Lung (tissue), 12 donors: Measurements from ENCODE around the gene CERK. TPM values are rescaled to one million over a fixed set of nuclear protein-coding genes. Genes with fewer than 3 reads are reported as not detected.

ENCODE experiments used
- ATAC-seq: fragments of 200-7000 bp; cut with Tn5 transposase; one replicate; pipeline ENCODE4 v1.9.1; 2020; ENCODE audit warnings: moderate number of reproducible peaks; ENCODE audit not compliant: insufficient read depth, low FRiP score
- DNase-seq, 3 donors: peaks; one replicate each; pipeline ENCODE4 v3.0.0-alpha.2; 2013 to 2017
- H3K27ac ChIP-seq, 2 donors: one replicate each; pipeline ENCODE4 v1.5.1; 2013; ENCODE audit warnings: mild to moderate bottlenecking in 2 of 2, moderate library complexity in 2 of 2, control low read depth in 1 of 2, inconsistent platforms in 1 of 2, low read depth in 1 of 2, low read length in 1 of 2
- H3K27me3 ChIP-seq, 3 donors: one replicate each; pipeline ENCODE4 v1.5.1; 2013; ENCODE audit warnings: low read length in 2 of 3; ENCODE audit not compliant: control insufficient read depth in 3 of 3, insufficient read depth in 3 of 3
- H3K36me3 ChIP-seq, 4 donors: one replicate each; pipeline ENCODE4 v1.5.1; 2013; ENCODE audit warnings: low read length in 4 of 4, mild to moderate bottlenecking in 1 of 4, moderate library complexity in 1 of 4; ENCODE audit not compliant: control insufficient read depth in 4 of 4, insufficient read depth in 4 of 4
- H3K4me1 ChIP-seq, 5 donors: one replicate each; pipeline ENCODE4 v1.5.1; 2013; ENCODE audit warnings: low read length in 5 of 5, mild to moderate bottlenecking in 2 of 5, moderate library complexity in 1 of 5; ENCODE audit not compliant: control insufficient read depth in 5 of 5, insufficient read depth in 5 of 5
- H3K4me3 ChIP-seq: one replicate; pipeline ENCODE4 v1.5.1; 2013; ENCODE audit warnings: mild to moderate bottlenecking, control low read depth, moderate library complexity
- H3K9ac ChIP-seq, 2 donors: one replicate each; pipeline ENCODE4 v1.5.1; 2013; ENCODE audit warnings: low read length in 2 of 2, control low read depth in 1 of 2; ENCODE audit not compliant: insufficient read depth in 1 of 2
- H3K9me3 ChIP-seq, 4 donors: one replicate each; pipeline ENCODE4 v1.5.1; 2013; ENCODE audit warnings: low read length in 3 of 4, mild to moderate bottlenecking in 1 of 4, moderate library complexity in 1 of 4; ENCODE audit not compliant: control insufficient read depth in 4 of 4, insufficient read depth in 3 of 4
- CTCF ChIP-seq: IDR thresholded peaks from 2 replicates; pipeline ENCODE4 v1.5.1; 2012; ENCODE audit warnings: mild to moderate bottlenecking; ENCODE audit errors: control extremely low read depth, extremely low read depth
- WGBS, 2 donors: extraction: QIAGEN DNeasy Blood & Tissue Kit; methylation state at CpG; one replicate each; pipeline ENCODE4 v1.1.7; 2013; 5-methylcytosine and 5-hydroxymethylcytosine counted together
- polyA plus RNA-seq, 2 donors: library from polyadenylated mRNA; stranded (reverse); fragments of 200-250 nt; gene quantifications; one replicate each; pipeline ENCODE4 v1.2.1, GENCODE V29; 2013
- total RNA-seq, 2 donors: library from RNA; depleted of rRNA in 1 of 2; stranded (reverse); fragments of >200 nt in 1 of 2; gene quantifications; one replicate each; pipeline ENCODE4 v1.2.1, GENCODE V29; 2014 to 2021
- donor health status: control.
- donor health status: control.
- donor health status: Bipolar disorder and iron deficiency.
- donor health status: healthy.
- donor health status: DM: yes; HTN: yes; CAD: no.

CERK gene
- total and polyA plus RNA-seq, 4 donors = 12.1 to 36.2 (median 31.7) TPM

GRCh38 chr22:46687048-46687444 lies 51.0 kb downstream of the CERK start:
- DNase-seq (no peak), ATAC-seq (no peak)
- no peaks in the 10 kb centered on the region for H3K27me3 ChIP-seq
- no peak overlapping the region for H3K9ac ChIP-seq
- TF ChIP-seq CTCF = no peak
- WGBS, 2 donors = 87 to 89% methylated on average over 15 of the region's 15 CpGs
- H3K4me1 ChIP-seq = peaks cover 0 to 5% (median 0%) of the 10 kb centered on the region in 5 donors
- H3K4me3 ChIP-seq = no peak overlapping the region
- H3K36me3 ChIP-seq = peaks cover 8 to 38% (median 25%) of the 10 kb centered on the region in 4 donors
- H3K27ac ChIP-seq = no peak overlapping the region
- H3K9me3 ChIP-seq = no peaks in the 10 kb centered on the region

- Histone ChIP-seq H3K4me1 (peaks cover 0 to 5% (median 0%) of the 10 kb centered on the region in 5 donors), H3K9ac (no peak overlapping the region), H3K9me3 (no peaks in the 10 kb centered on the region), H3K27ac (peak overlapping the region; percentile 23 to 62), H3K4me3 (no peak overlapping the region), H3K27me3 (no peaks in the 10 kb centered on the region), H3K36me3 (peaks cover 5 to 33% (median 22%) of the 10 kb centered on the region in 4 donors)
- ATAC-seq (no peak), DNase-seq (no peak)
- no peak for TF ChIP-seq CTCF
- 28 to 63% methylated on average over 33 of the region's 33 CpGs for WGBS, 2 donors
These were observed 51.6 kb downstream of the CERK start for GRCh38 chr22:46686221-46687047.

DNA sequence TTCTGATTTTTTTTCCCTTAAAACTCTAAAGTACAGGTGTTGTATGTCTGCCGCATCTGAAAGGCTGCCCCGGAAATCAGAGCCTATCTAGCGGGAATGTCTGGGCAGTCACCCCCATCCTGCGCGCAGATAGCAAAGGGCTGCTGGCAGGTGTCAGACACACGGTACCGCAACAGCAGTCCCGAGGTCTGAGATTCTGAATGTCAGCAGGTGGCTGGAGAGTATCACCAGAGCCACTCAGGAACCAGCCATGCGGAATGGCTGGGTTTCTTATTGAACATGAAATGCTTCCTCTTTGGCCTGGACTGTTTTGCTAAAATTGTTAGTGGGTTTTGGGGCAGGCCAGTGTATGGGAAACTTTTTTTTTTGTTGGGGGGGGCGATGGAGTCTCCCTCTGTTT lies 53.3 kb downstream of the CERK start:
- Histone ChIP-seq H3K27me3 (no peaks in the 10 kb centered on the region), H3K9me3 (no peaks in the 10 kb centered on the region), H3K4me1 (peaks cover 0 to 6% (median 2%) of the 10 kb centered on the region in 5 donors), H3K36me3 (peaks cover 0 to 26% (median 18%) of the 10 kb centered on the region in 4 donors), H3K27ac (peak overlapping the region in 1 of 2 donors; percentile 62), H3K9ac (no peak overlapping the region), H3K4me3 (no peak overlapping the region)
- WGBS, 2 donors = 57 to 73% methylated on average over 10 of the region's 10 CpGs
- no peak for TF ChIP-seq CTCF
- DNase-seq (no peak), ATAC-seq (no peak)
